K562 (cell line): ENCODE measurements around the gene NFATC1. TPM values are rescaled to one million over a fixed set of nuclear protein-coding genes. Genes with fewer than 3 reads are reported as not detected.

Experiments used
- ATAC-seq: fragments of 200-7000 bp; cut with Tn5 transposase; 3 replicates; pipeline ENCODE4 v1.9.1; 2020; ENCODE audit warnings: moderate library complexity
- BruUV-seq: library from RNA; stranded (reverse); fragments of 400-500 nt; replicated peaks from 2 replicates; lab custom pipeline; 2021; lab: Mats Ljungman, UMichigan
- CTCF ChIA-PET: fragments of 300-600 bp; formaldehyde crosslinking; extraction: SDS; loops from one replicate; lab custom pipeline; 2021; ENCODE audit warnings: low intra/inter-chr PET ratio; lab: Yijun Ruan, JAX
- POLR2A ChIA-PET: fragments of 300-600, 350-650 bp; sonication (Branson Sonifier 250); formaldehyde crosslinking; extraction: SDS; loops from one replicate; lab custom pipeline; 2021; ENCODE audit warnings: antibody characterized with exemption, inconsistent platforms; lab: Yijun Ruan, JAX
- DNase-seq, 4 experiments: peaks; one replicate each; pipeline versions ENCODE4 v3.0.0 to v3.0.0-alpha.2; 2011 to 2018; ENCODE audit warnings: low spot score in 3 of 4, mixed read lengths in 3 of 4; ENCODE audit errors: extremely low read depth in 1 of 4
- FAIRE-seq: peaks from 2 replicates; lab custom pipeline; 2011; peaks lifted over from hg19 to GRCh38; lab: Jason Lieb, UNC
- H2AFZ ChIP-seq: 2 replicates; pipeline ENCODE4 v1.6.0; 2011; ENCODE audit warnings: low read depth, low read length, control low read depth, inconsistent platforms
- H3K27ac ChIP-seq: fragments of 200-600 bp; 3 replicates; pipeline ENCODE4 v1.8.0; 2011; ENCODE audit warnings: low read depth, mild to moderate bottlenecking, control low read depth, inconsistent platforms, low read length, moderate library complexity, mixed read lengths; ENCODE audit errors: extremely low read depth
- H3K27me3 ChIP-seq, 2 experiments: fragments of 300-600 bp in 1 of 2; 2 replicates in 1 of 2; 3 replicates in 1 of 2; pipeline versions ENCODE4 v1.6.0 to v1.8.0; 2011; ENCODE audit warnings: inconsistent platforms in 2 of 2, low read length in 2 of 2, mild to moderate bottlenecking in 1 of 2, mixed read lengths in 1 of 2, moderate library complexity in 1 of 2; ENCODE audit not compliant: control insufficient read depth in 2 of 2, insufficient read depth in 2 of 2
- H3K36me3 ChIP-seq: fragments of 300-600 bp; 3 replicates; pipeline ENCODE4 v1.8.0; 2011; ENCODE audit warnings: mild to moderate bottlenecking, low read length, inconsistent platforms; ENCODE audit not compliant: control insufficient read depth, insufficient read depth
- H3K4me1 ChIP-seq, 2 experiments: fragments of 200-600 bp in 1 of 2; replicated peaks in 1 of 2; 2 replicates in 1 of 2; 3 replicates in 1 of 2; pipeline versions ENCODE4 v1.5.1 to v1.8.0; 2011; ENCODE audit warnings: inconsistent platforms in 2 of 2, low read length in 2 of 2, mild to moderate bottlenecking in 1 of 2, mixed read lengths in 1 of 2, moderate library complexity in 1 of 2; ENCODE audit not compliant: control insufficient read depth in 2 of 2, insufficient read depth in 2 of 2
- H3K4me2 ChIP-seq: 2 replicates; pipeline ENCODE4 v1.6.1; 2011; ENCODE audit warnings: low read length, control low read depth, inconsistent platforms, mixed read lengths; ENCODE audit not compliant: insufficient read depth
- H3K4me3 ChIP-seq: fragments of 200-600 bp; sonication (generic), shearing (Covaris generic); 2 replicates; pipeline ENCODE4 v1.5.1; 2016; ENCODE audit warnings: control low read depth, inconsistent platforms
- H3K79me2 ChIP-seq: fragments of 200-600 bp; 3 replicates; pipeline ENCODE4 v1.8.0; 2011; ENCODE audit warnings: low read length, inconsistent platforms; ENCODE audit not compliant: control insufficient read depth, insufficient read depth
- H3K9ac ChIP-seq, 2 experiments: 2 replicates each; pipeline versions ENCODE4 v1.6.0 to v1.6.1; 2011; ENCODE audit warnings: low read depth in 2 of 2, low read length in 2 of 2, control low read depth in 1 of 2, inconsistent platforms in 1 of 2, mild to moderate bottlenecking in 1 of 2, mixed read lengths in 1 of 2; ENCODE audit not compliant: insufficient read depth in 1 of 2
- H3K9me1 ChIP-seq: one replicate; pipeline ENCODE4 v1.6.0; 2011; ENCODE audit warnings: inconsistent platforms, mild to moderate bottlenecking, low read length, moderate library complexity; ENCODE audit not compliant: control insufficient read depth, insufficient read depth
- H3K9me3 ChIP-seq: replicated peaks from 2 replicates; pipeline ENCODE4 v1.5.1; 2011; ENCODE audit warnings: low read depth, low read length, inconsistent platforms; ENCODE audit not compliant: control insufficient read depth, insufficient read depth
- H4K20me1 ChIP-seq: replicated peaks from 2 replicates; pipeline ENCODE4 v1.6.1; 2011; ENCODE audit warnings: low read length, inconsistent platforms, mixed read lengths; ENCODE audit not compliant: control insufficient read depth, insufficient read depth
- ARID2 ChIP-seq: fragments of 450-650 bp; IDR thresholded peaks from 2 replicates; pipeline ENCODE4 v1.6.1; 2017; ENCODE audit warnings: antibody characterized with exemption, mild to moderate bottlenecking
- MITF ChIP-seq: IDR thresholded peaks from 2 replicates; pipeline ENCODE4 v1.6.1; 2014; ENCODE audit warnings: antibody characterized with exemption
- RAD21 ChIP-seq, 2 experiments: fragments of 250-450 bp in 1 of 2; fragments of 450-650 bp in 1 of 2; sonication (Bioruptor Pico) in 1 of 2; formaldehyde crosslinking in 1 of 2; IDR thresholded peaks in 1 of 2; conservative IDR thresholded peaks in 1 of 2; 2 replicates each; pipeline versions ENCODE4 v1.4.0 to v1.8.0; 2020 to 2022; ENCODE audit warnings: mild to moderate bottlenecking in 2 of 2, moderate library complexity in 1 of 2
- SMC3 ChIP-seq: conservative IDR thresholded peaks from 2 replicates; pipeline ENCODE4 v1.6.1; 2011; ENCODE audit warnings: low read depth, low read length, improper control_type of control experiment; ENCODE audit not compliant: insufficient read depth
- VEZF1 ChIP-seq: fragments of 200-800 bp; sonication (Bioruptor generic); IDR thresholded peaks from 2 replicates; pipeline ENCODE4 v1.6.1; 2017; ENCODE audit warnings: missing genetic modification characterization, missing compliant biosample characterization
- ZNF212 ChIP-seq: fragments of 450-650 bp; formaldehyde crosslinking; IDR thresholded peaks from 2 replicates; pipeline ENCODE4 v1.4.0; 2020; ENCODE audit warnings: mild to moderate bottlenecking
- WGBS: fragments of 100-300 bp; shearing (Covaris generic); methylation state at CpG from one replicate; pipeline ENCODE4 v1.1.6; 2016; ENCODE audit warnings: low coverage, mixed read lengths; ENCODE audit not compliant: insufficient coverage; ENCODE audit errors: missing lambda C conversion rate; 5-methylcytosine and 5-hydroxymethylcytosine counted together
- in situ Hi-C: fragments of 300-500 bp; cut with MboI; formaldehyde crosslinking; loops from 4 replicates; pipeline ENCODE4 v1.15.0; 2018; ENCODE audit warnings: inconsistent platforms, mixed read lengths
- intact Hi-C: fragments of 100-400 bp; cut with micrococcal nuclease; formaldehyde crosslinking; loops from 2 replicates; pipeline ENCODE4 v1.14.2; 2022
- polyA plus RNA-seq, 8 experiments: library from polyadenylated mRNA; depleted of rRNA in 4 of 8; stranded (reverse) in 5 of 8; unstranded in 3 of 8; fragments of >200 nt; fragmentation: Nextera tagmentation in 2 of 8; fragmentation: Illumina TruSeq in 1 of 8; extraction: Ambion mirVana in 2 of 8; extraction: Trizol in 1 of 8; gene quantifications; 2 replicates each; pipeline versions ENCODE4 v1.2.1 to v1.2.3, GENCODE V29; 2011 to 2014; ENCODE audit warnings: inconsistent platforms in 1 of 8, missing spikeins in 1 of 8
- total RNA-seq, 7 experiments: library from RNA; depleted of rRNA in 6 of 7; stranded (reverse); fragments of >200 nt in 6 of 7; fragmentation: Illumina TruSeq in 2 of 7; extraction: Trizol in 2 of 7; gene quantifications; 2 replicates each; pipeline versions ENCODE4 v1.2.1 to v1.2.3, GENCODE V29; 2011 to 2021; ENCODE audit warnings: low replicate concordance in 1 of 7
- TF ChIP-seq, protein P1 (sequence below), 2 experiments: fragments of 450-650 bp; formaldehyde crosslinking in 1 of 2; IDR thresholded peaks; 2 replicates each; pipeline versions ENCODE4 v1.4.0 to v1.6.1; 2014 to 2020; ENCODE audit warnings: mild to moderate bottlenecking in 2 of 2, borderline replicate concordance in 1 of 2, low read depth in 1 of 2

The NFATC1 gene
- total and polyA plus RNA-seq, 9 of the 15 experiments (the other 6 are each of a cell fraction or from before 2014, with no cell fraction given), result 1.1 to 16.4 (median 2.5) TPM

- Histone ChIP-seq H2AFZ (no peak overlapping the region), H3K9ac (no peak overlapping the region; a peak in 1 of 4 replicates), H3K4me1 (peaks cover 0 to 16% of the 10 kb centered on the region in 2 experiments; a peak in 2 of 5 replicates), H3K4me3 (no peak overlapping the region), H3K9me1 (no peaks in the 10 kb centered on the region), H3K4me2 (no peak overlapping the region), H3K36me3 (no peaks in the 10 kb centered on the region), H4K20me1 (no peaks in the 10 kb centered on the region; the same call in 1 of the 2 replicates), H3K27ac (no peak overlapping the region), H3K27me3 (no peaks in the 10 kb centered on the region; a peak in 1 of 5 replicates), H3K79me2 (no peaks in the 10 kb centered on the region), H3K9me3 (no peaks in the 10 kb centered on the region)
- ATAC-seq, result peak; percentile 84
- POLR2A ChIA-PET, result interaction anchor here (0.7 kb wide), 1 partner anchor 92 kb away, joined by 3 read pairs; no protein-coding TSS in a partner anchor
- peak; percentile 61 for FAIRE-seq
- in situ Hi-C loops (loop anchor here (5.0 kb wide), 2 partner anchors 146 to 261 kb away; no protein-coding TSS in a partner anchor), intact Hi-C loops (loop anchor here (1.0 kb wide), 2 partner anchors 147 to 263 kb away; no protein-coding TSS in a partner anchor)
- CTCF ChIA-PET, result interaction anchor here (0.6 to 2.7 kb wide), 4 partner anchors 147 to 878 kb away, joined by 3 to 24 read pairs (median 6); no protein-coding TSS in a partner anchor
- no TSS peak for BruUV-seq
- WGBS, result 46% methylated on average over 23 of the region's 30 CpGs
- peak; percentile 62 to 73 (median 72) for DNase-seq
- TF ChIP-seq ARID2 (0 out of 2 replicates have a peak, but pooled peaks have one; percentile 35), RAD21 (CRISPR knock-in tag; conservative IDR thresholded peaks at IDR 0.05 in 1 of 2, IDR thresholded peaks at IDR 0.05 in 1 of 2) (peak; percentile 69 to 86), MITF (no peak), VEZF1 (CRISPR knock-in tag) (peak; percentile 38; the same call in 1 of the 2 replicates), ZNF212 (no peak), SMC3 (peak; percentile 93)
- TF ChIP-seq, protein P1, sequence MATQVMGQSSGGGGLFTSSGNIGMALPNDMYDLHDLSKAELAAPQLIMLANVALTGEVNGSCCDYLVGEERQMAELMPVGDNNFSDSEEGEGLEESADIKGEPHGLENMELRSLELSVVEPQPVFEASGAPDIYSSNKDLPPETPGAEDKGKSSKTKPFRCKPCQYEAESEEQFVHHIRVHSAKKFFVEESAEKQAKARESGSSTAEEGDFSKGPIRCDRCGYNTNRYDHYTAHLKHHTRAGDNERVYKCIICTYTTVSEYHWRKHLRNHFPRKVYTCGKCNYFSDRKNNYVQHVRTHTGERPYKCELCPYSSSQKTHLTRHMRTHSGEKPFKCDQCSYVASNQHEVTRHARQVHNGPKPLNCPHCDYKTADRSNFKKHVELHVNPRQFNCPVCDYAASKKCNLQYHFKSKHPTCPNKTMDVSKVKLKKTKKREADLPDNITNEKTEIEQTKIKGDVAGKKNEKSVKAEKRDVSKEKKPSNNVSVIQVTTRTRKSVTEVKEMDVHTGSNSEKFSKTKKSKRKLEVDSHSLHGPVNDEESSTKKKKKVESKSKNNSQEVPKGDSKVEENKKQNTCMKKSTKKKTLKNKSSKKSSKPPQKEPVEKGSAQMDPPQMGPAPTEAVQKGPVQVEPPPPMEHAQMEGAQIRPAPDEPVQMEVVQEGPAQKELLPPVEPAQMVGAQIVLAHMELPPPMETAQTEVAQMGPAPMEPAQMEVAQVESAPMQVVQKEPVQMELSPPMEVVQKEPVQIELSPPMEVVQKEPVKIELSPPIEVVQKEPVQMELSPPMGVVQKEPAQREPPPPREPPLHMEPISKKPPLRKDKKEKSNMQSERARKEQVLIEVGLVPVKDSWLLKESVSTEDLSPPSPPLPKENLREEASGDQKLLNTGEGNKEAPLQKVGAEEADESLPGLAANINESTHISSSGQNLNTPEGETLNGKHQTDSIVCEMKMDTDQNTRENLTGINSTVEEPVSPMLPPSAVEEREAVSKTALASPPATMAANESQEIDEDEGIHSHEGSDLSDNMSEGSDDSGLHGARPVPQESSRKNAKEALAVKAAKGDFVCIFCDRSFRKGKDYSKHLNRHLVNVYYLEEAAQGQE (IDR thresholded peaks at IDR 0.05; ENCODE audit: borderline replicate concordance), result peak; percentile 81
- TF ChIP-seq, protein P1 (CRISPR knock-in tag; IDR thresholded peaks at IDR 0.05; ENCODE audit: low read depth), result no peak
Observed at GRCh38 chr18:79380816-79381806, 14.6 kb upstream of the NFATC1 start.
